ENCODE measurements around the gene KIF1A. TPM values are rescaled to one million over a fixed set of nuclear protein-coding genes. Genes with fewer than 3 reads are reported as not detected.

The KIF1A gene
- polyA plus RNA-seq, 1 donor from 2014 or later: 63.4 TPM

- no peaks in the 10 kb centered on the region for H3K79me2 ChIP-seq (replicated peaks; ENCODE audit: insufficient read depth, low read length)
- no peak overlapping the region for H3K4me3 ChIP-seq (ENCODE audit: low read length)
- TF ChIP-seq EZH2 (IDR thresholded peaks at IDR 0.05; ENCODE audit: borderline replicate concordance, insufficient read depth, low read length, poor library complexity, severe bottlenecking) (no peak), RAD21 (conservative IDR thresholded peaks at IDR 0.05) (no peak), EP300 (conservative IDR thresholded peaks at IDR 0.05; ENCODE audit: poor library complexity, severe bottlenecking) (no peak), MXI1 (conservative IDR thresholded peaks at IDR 0.05; ENCODE audit: poor library complexity, severe bottlenecking) (no peak), CTCF (IDR thresholded peaks at IDR 0.05; ENCODE audit: poor library complexity, severe bottlenecking) (no peak), REST (IDR thresholded peaks at IDR 0.05; ENCODE audit: borderline replicate concordance) (no peak), POLR2AphosphoS5 (IDR thresholded peaks at IDR 0.05) (no peak), SMC3 (conservative IDR thresholded peaks at IDR 0.05; ENCODE audit: poor library complexity) (no peak)
- no peaks in the 10 kb centered on the region for H3F3A ChIP-seq (ENCODE audit: insufficient read depth, low read length, poor library complexity, severe bottlenecking)
- no peaks in the 10 kb centered on the region for H3K9me2 ChIP-seq (ENCODE audit: insufficient read depth, low read length)
- no peak overlapping the region for H3K4me2 ChIP-seq (ENCODE audit: low read length)
- no peaks in the 10 kb centered on the region for H3K27me3 ChIP-seq (ENCODE audit: insufficient read depth, low read depth, low read length)
- no peak overlapping the region for H3K9ac ChIP-seq (ENCODE audit: low read length)
- no peaks in the 10 kb centered on the region for H3K36me3 ChIP-seq (ENCODE audit: insufficient read depth, low read length)
- no peaks in the 10 kb centered on the region for H3K9me3 ChIP-seq (ENCODE audit: low read length)
- H2AFZ ChIP-seq (ENCODE audit: low read depth, low read length): no peak overlapping the region
- no peak overlapping the region for H3K27ac ChIP-seq (ENCODE audit: low read length)
- H4K20me1 ChIP-seq (ENCODE audit: insufficient read depth): no peaks in the 10 kb centered on the region
These were observed 38.9 kb upstream of the KIF1A start for GRCh38 chr2:240858871-240859270.

GRCh38 chr2:240858321-240858720, 38.3 kb upstream of the KIF1A start:
- Histone ChIP-seq H3K9ac (ENCODE audit: low read length) (no peak overlapping the region), H3K79me2 (replicated peaks; ENCODE audit: insufficient read depth, low read length) (no peaks in the 10 kb centered on the region), H3F3A (ENCODE audit: insufficient read depth, low read length, poor library complexity, severe bottlenecking) (no peaks in the 10 kb centered on the region), H2AFZ (ENCODE audit: low read depth, low read length) (no peak overlapping the region), H3K4me2 (ENCODE audit: low read length) (no peak overlapping the region), H4K20me1 (ENCODE audit: insufficient read depth) (no peaks in the 10 kb centered on the region), H3K9me3 (ENCODE audit: low read length) (no peaks in the 10 kb centered on the region), H3K27ac (ENCODE audit: low read length) (no peak overlapping the region), H3K36me3 (ENCODE audit: insufficient read depth, low read length) (no peaks in the 10 kb centered on the region), H3K4me3 (ENCODE audit: low read length) (no peak overlapping the region), H3K9me2 (ENCODE audit: insufficient read depth, low read length) (no peaks in the 10 kb centered on the region), H3K27me3 (ENCODE audit: insufficient read depth, low read depth, low read length) (no peaks in the 10 kb centered on the region)
- TF ChIP-seq POLR2AphosphoS5 (IDR thresholded peaks at IDR 0.05): no peak
- TF ChIP-seq EP300 (conservative IDR thresholded peaks at IDR 0.05; ENCODE audit: poor library complexity, severe bottlenecking): no peak
- no peak for TF ChIP-seq TAF1 (IDR thresholded peaks at IDR 0.05; ENCODE audit: low read depth)
- TF ChIP-seq REST (IDR thresholded peaks at IDR 0.05; ENCODE audit: borderline replicate concordance): no peak
- no peak for TF ChIP-seq RAD21 (conservative IDR thresholded peaks at IDR 0.05)
- TF ChIP-seq SMC3 (conservative IDR thresholded peaks at IDR 0.05; ENCODE audit: poor library complexity): no peak
